Adrenal gland (tissue), 12 donors: Measurements from ENCODE around the gene ID2. TPM values are rescaled to one million over a fixed set of nuclear protein-coding genes. Genes with fewer than 3 reads are reported as not detected.

Experiments used
- DNase-seq, 7 donors: peaks; one replicate each; pipeline ENCODE4 v3.0.0-alpha.2; 2019 to 2020
- H3K27ac ChIP-seq, 5 donors: fragments of 200-600 bp; sonication (generic) in 4 of 5; 1 replicate in 3 of 5; 2 replicates in 2 of 5; pipeline versions ENCODE4 v1.5.1 to v1.8.0; 2016 to 2020; ENCODE audit warnings: mild to moderate bottlenecking in 1 of 5
- H3K27me3 ChIP-seq: fragments of 200-600 bp; 2 replicates; pipeline ENCODE4 v1.8.0; 2021
- H3K36me3 ChIP-seq, 2 donors: fragments of 200-600 bp; replicated peaks in 1 of 2; 1 replicate in 1 of 2; 2 replicates in 1 of 2; pipeline versions ENCODE4 v1.5.1 to v1.8.0; 2018 to 2022
- H3K4me1 ChIP-seq, 2 donors: fragments of 200-600 bp; replicated peaks in 1 of 2; 1 replicate in 1 of 2; 2 replicates in 1 of 2; pipeline versions ENCODE4 v1.5.1 to v1.8.0; 2018 to 2021
- H3K4me3 ChIP-seq, 4 donors: fragments of 200-600 bp; sonication (generic) in 3 of 4; one replicate each; pipeline ENCODE4 v1.5.1; 2016 to 2018
- H3K9me3 ChIP-seq, 3 donors: fragments of 200-600 bp; sonication (generic) in 1 of 3; replicated peaks in 1 of 3; 1 replicate in 2 of 3; 2 replicates in 1 of 3; pipeline versions ENCODE4 v1.5.1 to v1.8.0; 2016 to 2021
- POLR2A ChIP-seq, 2 donors: fragments of 450-650 bp; IDR thresholded peaks; one replicate each; pipeline ENCODE4 v1.6.1; 2017; ENCODE audit warnings: antibody characterized with exemption in 2 of 2, mild to moderate bottlenecking in 2 of 2, moderate library complexity in 1 of 2
- WGBS, 4 donors: extraction: QIAGEN DNeasy Blood & Tissue Kit in 2 of 4; methylation state at CpG; one replicate each; pipeline versions ENCODE4 v1.1.5 to v1.1.7; 2013 to 2017; 5-methylcytosine and 5-hydroxymethylcytosine counted together
- intact Hi-C, 2 donors: fragments of 100-400 bp; cut with DNase I; formaldehyde crosslinking; loops; one replicate each; pipeline versions ENCODE4 v1.14.1 to v1.15.0; 2022 to 2023
- polyA plus RNA-seq, 3 donors: library from polyadenylated mRNA; stranded (reverse); fragments of 200-250 nt in 2 of 3; fragments of 350-450 nt in 1 of 3; fragmentation: Illumina TruSeq in 1 of 3; extraction: RNeasy Lipid Tissue Mini Kit (QIAGEN cat#74804) in 1 of 3; gene quantifications; one replicate each; pipeline ENCODE4 v1.2.3, GENCODE V29; 2013 to 2014
- total RNA-seq, 9 donors: library from RNA; depleted of rRNA in 4 of 9; stranded (reverse); fragments of >200 nt in 4 of 9; fragments of 120-200 nt in 1 of 9; fragmentation: NEBNext Ultra II Directional in 1 of 9; extraction: Animal tissue kit (Norgen Biotek cat#: 25700) in 1 of 9; gene quantifications; one replicate each; pipeline versions ENCODE4 v1.1.0 to v1.2.4, GENCODE V29; 2013 to 2023
- TF ChIP-seq, protein P1 (sequence below), 6 experiments: fragments of 450-650 bp in 4 of 6; fragments of 200-600 bp in 2 of 6; sonication (generic) in 1 of 6; IDR thresholded peaks; 1 replicate in 5 of 6; 2 replicates in 1 of 6; pipeline versions ENCODE4 v1.5.1 to v1.8.0; 2016 to 2021; ENCODE audit warnings: antibody characterized with exemption in 6 of 6, mild to moderate bottlenecking in 2 of 6, moderate library complexity in 1 of 6
- donor health status: healthy with polysubstance abuse.
- donor health status: Bipolar disorder and iron deficiency.
- donor health status: DM: yes; HTN: yes; CAD: no.
- donor health status: DM: no; HTN: no; CAD: no.
- donor health status: DM: no; HTN: no; CAD: no.
- donor health status: DM: yes; HTN: yes; CAD: no.

ID2 gene
- total and polyA plus RNA-seq, 12 donors = 80.7 to 468 (median 132) TPM

DNA sequence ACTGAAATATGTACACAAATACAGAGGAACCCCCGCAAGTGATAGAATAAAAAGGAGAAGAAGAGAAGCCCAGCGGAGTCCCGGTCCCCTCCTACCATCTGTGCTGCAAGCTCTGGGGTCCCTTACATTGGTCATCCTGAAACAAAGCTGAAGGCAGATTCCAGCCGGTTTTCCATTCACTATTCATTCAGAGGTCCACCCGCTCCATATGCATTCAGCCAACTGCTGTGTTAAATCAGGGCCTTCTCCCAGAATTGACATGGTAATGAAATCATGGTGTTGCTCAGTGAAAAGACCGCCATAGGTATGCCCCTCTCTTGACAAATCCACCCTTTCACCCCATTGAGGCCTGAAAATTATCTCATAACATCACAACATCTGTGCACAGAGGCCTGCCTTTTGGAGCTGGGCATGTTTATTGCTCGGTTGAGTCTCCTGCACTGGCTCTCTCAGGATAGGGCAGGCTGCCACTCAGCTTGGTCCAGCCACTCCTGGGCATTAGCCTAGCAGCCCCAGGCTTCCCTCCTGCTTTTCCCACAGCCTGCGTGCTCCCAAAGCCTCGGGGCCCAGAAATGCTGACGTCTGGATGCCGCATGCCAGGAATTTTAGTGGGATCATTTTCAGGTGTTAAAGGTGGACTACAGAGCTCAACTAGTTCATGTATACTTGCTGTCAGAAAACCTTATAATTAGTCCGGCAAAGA lies 39.3 kb upstream of the ID2 start:
- TF ChIP-seq, protein P1, sequence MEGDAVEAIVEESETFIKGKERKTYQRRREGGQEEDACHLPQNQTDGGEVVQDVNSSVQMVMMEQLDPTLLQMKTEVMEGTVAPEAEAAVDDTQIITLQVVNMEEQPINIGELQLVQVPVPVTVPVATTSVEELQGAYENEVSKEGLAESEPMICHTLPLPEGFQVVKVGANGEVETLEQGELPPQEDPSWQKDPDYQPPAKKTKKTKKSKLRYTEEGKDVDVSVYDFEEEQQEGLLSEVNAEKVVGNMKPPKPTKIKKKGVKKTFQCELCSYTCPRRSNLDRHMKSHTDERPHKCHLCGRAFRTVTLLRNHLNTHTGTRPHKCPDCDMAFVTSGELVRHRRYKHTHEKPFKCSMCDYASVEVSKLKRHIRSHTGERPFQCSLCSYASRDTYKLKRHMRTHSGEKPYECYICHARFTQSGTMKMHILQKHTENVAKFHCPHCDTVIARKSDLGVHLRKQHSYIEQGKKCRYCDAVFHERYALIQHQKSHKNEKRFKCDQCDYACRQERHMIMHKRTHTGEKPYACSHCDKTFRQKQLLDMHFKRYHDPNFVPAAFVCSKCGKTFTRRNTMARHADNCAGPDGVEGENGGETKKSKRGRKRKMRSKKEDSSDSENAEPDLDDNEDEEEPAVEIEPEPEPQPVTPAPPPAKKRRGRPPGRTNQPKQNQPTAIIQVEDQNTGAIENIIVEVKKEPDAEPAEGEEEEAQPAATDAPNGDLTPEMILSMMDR (IDR thresholded peaks at IDR 0.05) = no peak
- no peak for TF ChIP-seq POLR2A (IDR thresholded peaks at IDR 0.05)
- H3K36me3 ChIP-seq = no peaks in the 10 kb centered on the region
- H3K4me3 ChIP-seq = no peak overlapping the region
- H3K27me3 ChIP-seq = no peaks in the 10 kb centered on the region
- no peaks in the 10 kb centered on the region for H3K9me3 ChIP-seq
- H3K4me1 ChIP-seq = no peaks in the 10 kb centered on the region
- DNase-seq = no peak
- H3K27ac ChIP-seq = no peak overlapping the region
- 88 to 93% (median 91%) methylated on average over 12 of the region's 12 CpGs for WGBS, 4 donors
- intact Hi-C loops = no loop called here

DNA sequence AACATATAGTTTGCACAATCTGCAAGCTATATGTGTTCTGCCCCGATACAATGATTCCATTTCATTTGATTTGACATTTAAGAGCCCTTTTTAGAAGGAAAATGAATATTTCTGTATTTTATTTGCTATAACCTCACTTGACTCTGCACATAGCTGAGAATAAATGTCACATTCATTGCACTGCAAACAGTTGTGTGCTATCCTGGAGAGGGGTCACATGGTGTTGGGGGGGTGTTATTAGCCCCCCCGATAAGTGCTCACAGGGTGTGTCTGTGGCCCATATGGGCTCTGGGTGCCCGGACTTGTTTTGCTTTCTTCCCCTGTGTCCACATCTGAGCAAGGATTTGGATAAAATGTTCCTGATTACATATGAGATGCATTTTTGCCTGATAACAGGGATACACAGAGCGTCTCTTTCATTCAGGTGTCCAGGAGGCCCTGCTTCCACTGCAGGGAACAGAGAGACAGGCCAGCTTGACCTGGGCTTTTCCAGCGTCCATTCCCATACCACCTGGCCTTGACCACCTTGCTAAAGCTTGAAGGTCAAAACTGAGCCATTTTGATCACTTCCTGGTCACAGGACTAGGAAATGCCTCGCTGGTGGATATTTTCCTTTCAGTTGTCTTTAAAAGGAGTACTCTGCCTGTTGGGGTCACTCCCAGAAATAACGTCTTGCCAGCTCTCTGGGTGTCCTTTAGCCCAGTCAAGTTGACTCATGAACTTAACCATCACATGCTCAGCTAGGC lies 38.4 kb upstream of the ID2 start:
- Histone ChIP-seq H3K27me3 (no peaks in the 10 kb centered on the region), H3K4me3 (no peak overlapping the region), H3K27ac (no peak overlapping the region), H3K9me3 (no peaks in the 10 kb centered on the region), H3K36me3 (no peaks in the 10 kb centered on the region), H3K4me1 (no peaks in the 10 kb centered on the region)
- TF ChIP-seq, protein P1 (IDR thresholded peaks at IDR 0.05) = no peak
- TF ChIP-seq POLR2A (IDR thresholded peaks at IDR 0.05) = no peak
- intact Hi-C loops = no loop called here
- WGBS, 4 donors = 70 to 76% (median 75%) methylated on average over 6 to 7 of the region's 7 CpGs
- no peak for DNase-seq

DNA sequence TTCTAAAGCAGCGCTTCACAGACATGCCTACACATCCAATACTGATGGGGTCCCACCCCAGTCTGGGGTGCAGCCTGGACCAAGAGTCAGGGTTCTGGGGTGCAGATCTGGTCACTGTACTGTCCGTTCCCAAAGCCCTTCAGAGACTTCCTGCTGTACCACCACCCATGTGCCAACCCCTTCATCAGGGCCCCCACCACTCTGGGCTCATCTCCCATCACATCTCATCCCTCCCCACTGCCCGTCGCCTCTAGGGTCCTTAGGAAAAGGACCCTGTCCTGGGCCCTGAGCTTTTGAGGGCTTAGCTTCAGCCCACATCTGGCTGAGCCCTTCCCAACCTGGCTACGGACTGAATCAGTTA lies 37.9 kb upstream of the ID2 start:
- TF ChIP-seq POLR2A (IDR thresholded peaks at IDR 0.05) = no peak
- TF ChIP-seq, protein P1 (IDR thresholded peaks at IDR 0.05) = no peak
- H3K4me1 ChIP-seq = no peaks in the 10 kb centered on the region
- no peak overlapping the region for H3K4me3 ChIP-seq
- intact Hi-C loops = no loop called here
- no peaks in the 10 kb centered on the region for H3K27me3 ChIP-seq
- H3K36me3 ChIP-seq = no peaks in the 10 kb centered on the region
- no peak for DNase-seq
- WGBS, 4 donors = 93 to 97% (median 95%) methylated on average over 3 to 5 of the region's 5 CpGs
- H3K27ac ChIP-seq = no peak overlapping the region
- H3K9me3 ChIP-seq = no peaks in the 10 kb centered on the region

DNA sequence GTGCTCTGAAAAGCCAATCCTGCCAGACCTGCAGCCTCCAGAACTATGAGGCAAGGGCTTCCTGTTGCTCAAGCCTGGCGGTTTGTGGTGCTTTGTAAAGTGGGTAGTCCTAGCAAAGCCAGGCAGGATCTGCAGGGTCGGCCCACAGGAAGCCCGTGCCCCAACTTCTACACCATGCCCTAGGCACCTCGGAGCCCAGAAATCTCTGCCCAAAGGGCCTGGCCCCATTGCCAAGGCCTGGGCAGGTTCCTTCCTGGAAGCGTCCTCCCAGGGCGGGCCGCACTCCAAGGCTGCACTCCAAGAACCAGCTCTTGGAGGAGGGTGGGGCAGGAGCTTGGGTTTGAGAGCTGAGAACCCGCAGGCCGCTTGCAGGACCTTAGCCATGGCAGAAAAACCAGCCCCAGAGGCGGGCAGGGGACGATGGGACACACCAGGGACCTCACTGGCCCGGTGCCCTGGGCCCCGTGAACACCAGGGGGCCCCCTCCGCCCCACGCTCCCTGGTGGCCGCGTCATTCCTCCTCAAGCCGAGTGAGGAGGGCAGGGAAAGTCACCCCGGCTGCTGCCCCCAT lies 37.2 kb upstream of the ID2 start:
- Histone ChIP-seq H3K27ac (no peak overlapping the region), H3K9me3 (no peaks in the 10 kb centered on the region), H3K36me3 (no peaks in the 10 kb centered on the region), H3K4me1 (no peaks in the 10 kb centered on the region), H3K27me3 (no peaks in the 10 kb centered on the region), H3K4me3 (no peak overlapping the region)
- intact Hi-C loops = no loop called here
- TF ChIP-seq POLR2A (IDR thresholded peaks at IDR 0.05) = no peak
- TF ChIP-seq, protein P1 (IDR thresholded peaks at IDR 0.05) = peak in 1 of 6 experiments; percentile 7
- 76 to 81% (median 78%) methylated on average over 6 to 19 of the region's 19 CpGs for WGBS, 4 donors
- peak in 1 of 7 donors; percentile 27 for DNase-seq
